OCI-LY1 (cell line): ENCODE measurements around the gene SH3RF1.
A peak's percentile ranks its signal among the peaks of the same experiment; 100 is the strongest.

Experiments used
- H2AFZ ChIP-seq: fragments of 200-600 bp; sonication (generic), shearing (Covaris generic); 2 replicates; pipeline ENCODE4 v1.6.0; 2014; ENCODE audit warnings: antibody characterized with exemption, mild to moderate bottlenecking, low read length
- H3F3A ChIP-seq: fragments of 200-600 bp; sonication (generic), shearing (Covaris generic); 2 replicates; pipeline ENCODE4 v1.6.0; 2014; ENCODE audit warnings: mild to moderate bottlenecking, antibody characterized with exemption, low read length, moderate library complexity; ENCODE audit not compliant: insufficient read depth
- H3K27ac ChIP-seq: fragments of 200-600 bp; sonication (generic); 2 replicates; pipeline ENCODE4 v1.5.1; 2014; ENCODE audit warnings: low read length, mixed run types, mild to moderate bottlenecking, low read depth; ENCODE audit not compliant: poor library complexity, severe bottlenecking
- H3K27me3 ChIP-seq: fragments of 200-600 bp; sonication (generic); 2 replicates; pipeline ENCODE4 v1.6.0; 2014; ENCODE audit warnings: antibody characterized with exemption, mild to moderate bottlenecking, low read length, moderate library complexity; ENCODE audit not compliant: insufficient read depth
- H3K36me3 ChIP-seq: fragments of 200-600 bp; sonication (generic); 2 replicates; pipeline ENCODE4 v1.6.1; 2014; ENCODE audit warnings: mild to moderate bottlenecking, antibody characterized with exemption, low read length, moderate library complexity, mixed read lengths; ENCODE audit not compliant: insufficient read depth
- H3K4me1 ChIP-seq: fragments of 200-600 bp; sonication (generic); 2 replicates; pipeline ENCODE4 v1.5.1; 2014; ENCODE audit warnings: mild to moderate bottlenecking, low read length, moderate library complexity; ENCODE audit not compliant: insufficient read depth, severe bottlenecking
- H3K4me2 ChIP-seq: fragments of 200-600 bp; sonication (generic), shearing (Covaris generic); 2 replicates; pipeline ENCODE4 v1.6.1; 2014; ENCODE audit warnings: low read length
- H3K4me3 ChIP-seq: fragments of 200-600 bp; sonication (generic); 2 replicates; pipeline ENCODE4 v1.5.1; 2014; ENCODE audit warnings: low read length, low read depth, mild to moderate bottlenecking, mixed read lengths; ENCODE audit not compliant: poor library complexity, severe bottlenecking
- H3K79me2 ChIP-seq: fragments of 200-600 bp; shearing (Covaris generic); 2 replicates; pipeline ENCODE4 v1.6.1; 2016; ENCODE audit warnings: mixed run types, low read length, mixed read lengths; ENCODE audit not compliant: insufficient read depth
- H3K9ac ChIP-seq: fragments of 200-600 bp; sonication (generic), shearing (Covaris generic); 2 replicates; pipeline ENCODE4 v1.6.1; 2014; ENCODE audit warnings: mild to moderate bottlenecking, low read length, mixed read lengths
- H3K9me2 ChIP-seq: fragments of 200-600 bp; sonication (generic), shearing (Covaris generic); 2 replicates; pipeline ENCODE4 v1.6.1; 2014; ENCODE audit warnings: low read depth, mild to moderate bottlenecking, low read length, mixed read lengths
- H3K9me3 ChIP-seq: fragments of 200-600 bp; shearing (Covaris generic); 2 replicates; pipeline ENCODE4 v1.6.1; 2014; ENCODE audit warnings: low read length, mixed read lengths
- H4K20me1 ChIP-seq: fragments of 200-600 bp; sonication (generic), shearing (Covaris generic); 2 replicates; pipeline ENCODE4 v1.6.0; 2016; ENCODE audit warnings: mild to moderate bottlenecking, low read length; ENCODE audit not compliant: insufficient read depth
- CTCF ChIP-seq: fragments of 200-600 bp; sonication (generic), shearing (Covaris generic); IDR thresholded peaks from 2 replicates; pipeline ENCODE4 v1.5.1; 2017; ENCODE audit warnings: mild to moderate bottlenecking, antibody characterized with exemption, low read length, moderate library complexity, mixed read lengths
- EZH2 ChIP-seq: fragments of 200-600 bp; sonication (generic), shearing (Covaris generic); IDR thresholded peaks from 2 replicates; pipeline ENCODE4 v1.8.0; 2017; ENCODE audit warnings: borderline replicate concordance, mixed run types, mild to moderate bottlenecking, antibody characterized with exemption, low read length, moderate library complexity, mixed read lengths

SH3RF1 gene

GRCh38 chr4:169084954-169085353 lies 185.8 kb downstream of the SH3RF1 start:
- Histone ChIP-seq H3K79me2 (no peaks in the 10 kb centered on the region), H3K4me1 (peaks cover 15% of the 10 kb centered on the region), H3K27me3 (no peaks in the 10 kb centered on the region), H4K20me1 (no peaks in the 10 kb centered on the region), H2AFZ (no peak overlapping the region), H3K4me2 (no peak overlapping the region), H3K9ac (no peak overlapping the region), H3K9me2 (no peaks in the 10 kb centered on the region), H3K4me3 (no peak overlapping the region), H3F3A (no peaks in the 10 kb centered on the region), H3K9me3 (0 out of 2 replicates have a peak, but pooled peaks cover 3% of the 10 kb centered on the region), H3K27ac (no peak overlapping the region), H3K36me3 (no peaks in the 10 kb centered on the region)
- TF ChIP-seq CTCF (no peak), EZH2 (no peak)

GRCh38 chr4:169080981-169081380 lies 189.8 kb downstream of the SH3RF1 start:
- no peak for TF ChIP-seq CTCF
- no peak for TF ChIP-seq EZH2
- Histone ChIP-seq H3F3A (no peaks in the 10 kb centered on the region), H3K9me2 (no peaks in the 10 kb centered on the region), H3K79me2 (no peaks in the 10 kb centered on the region), H3K9ac (no peak overlapping the region), H3K4me2 (peak overlapping the region; percentile 63), H3K9me3 (no peaks in the 10 kb centered on the region), H3K4me1 (peaks cover 21% of the 10 kb centered on the region), H4K20me1 (no peaks in the 10 kb centered on the region), H3K27me3 (no peaks in the 10 kb centered on the region), H3K36me3 (no peaks in the 10 kb centered on the region), H3K27ac (peak overlapping the region; percentile 87), H3K4me3 (no peak overlapping the region), H2AFZ (peak overlapping the region; percentile 15; the same call in 1 of the 2 replicates)

GRCh38 chr4:169079942-169080827 lies 190.6 kb downstream of the SH3RF1 start:
- Histone ChIP-seq H3K4me3 (peak overlapping the region; percentile 39), H3F3A (no peaks in the 10 kb centered on the region), H3K27ac (peak overlapping the region; percentile 87), H3K9ac (peak overlapping the region; percentile 36), H4K20me1 (no peaks in the 10 kb centered on the region), H3K36me3 (no peaks in the 10 kb centered on the region), H3K4me2 (peak overlapping the region; percentile 63), H3K27me3 (no peaks in the 10 kb centered on the region), H3K9me2 (no peaks in the 10 kb centered on the region), H2AFZ (peak overlapping the region; percentile 86), H3K4me1 (peaks cover 21% of the 10 kb centered on the region), H3K9me3 (no peaks in the 10 kb centered on the region), H3K79me2 (no peaks in the 10 kb centered on the region)
- TF ChIP-seq CTCF = no peak
- no peak for TF ChIP-seq EZH2
